Right lung (tissue), 5 donors: ENCODE results near the gene TPK1. TPM values are rescaled to one million over a fixed set of nuclear protein-coding genes. Genes with fewer than 3 reads are reported as not detected.

ENCODE experiments used
- DNase-seq, 2 donors: peaks; one replicate each; pipeline ENCODE4 v3.0.0-alpha.2; 2013
- polyA plus RNA-seq, 5 donors: library from polyadenylated mRNA; unstranded; fragments of 120-200 nt; gene quantifications; one replicate each; pipeline versions ENCODE4 v1.2.1 to v1.2.3, GENCODE V29; 2013; ENCODE audit warnings: inconsistent platforms in 1 of 5, low replicate concordance in 1 of 5; ENCODE audit not compliant: insufficient read length in 5 of 5, insufficient read depth in 1 of 5

TPK1 gene
- polyA plus RNA-seq, 5 donors = 3.2 to 6.0 (median 4.9) TPM

DNA sequence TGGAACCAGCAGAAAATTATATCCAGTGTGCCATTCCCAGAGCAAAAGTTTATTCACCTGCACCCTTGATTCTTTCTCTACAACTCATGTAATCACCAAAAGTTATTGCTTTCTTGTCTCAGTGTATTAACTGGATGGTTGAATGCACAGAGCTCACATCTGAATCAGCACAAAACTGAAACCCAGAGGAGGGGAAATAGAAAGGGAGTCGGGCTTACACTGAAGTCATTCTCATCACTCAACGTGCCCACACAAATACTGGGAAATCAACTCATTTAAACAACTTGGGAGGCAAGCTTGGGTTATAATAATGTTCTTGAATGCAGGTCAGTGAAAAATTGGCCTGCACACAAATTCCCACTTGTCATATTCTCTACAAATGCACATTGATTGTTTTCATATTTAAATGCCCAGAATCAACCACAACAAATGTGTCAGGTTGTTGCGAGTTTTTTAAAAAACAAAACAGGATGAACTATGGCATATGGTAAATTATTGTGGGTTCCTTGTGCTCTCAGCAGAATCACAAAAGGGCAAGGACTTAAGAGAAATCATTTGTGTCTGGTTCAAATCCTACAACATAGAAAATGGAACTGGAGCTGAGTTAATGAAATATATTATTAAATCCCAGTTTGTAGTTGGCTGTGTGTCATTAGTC lies 306.5 kb downstream of the TPK1 start:
- no peak for DNase-seq

DNA sequence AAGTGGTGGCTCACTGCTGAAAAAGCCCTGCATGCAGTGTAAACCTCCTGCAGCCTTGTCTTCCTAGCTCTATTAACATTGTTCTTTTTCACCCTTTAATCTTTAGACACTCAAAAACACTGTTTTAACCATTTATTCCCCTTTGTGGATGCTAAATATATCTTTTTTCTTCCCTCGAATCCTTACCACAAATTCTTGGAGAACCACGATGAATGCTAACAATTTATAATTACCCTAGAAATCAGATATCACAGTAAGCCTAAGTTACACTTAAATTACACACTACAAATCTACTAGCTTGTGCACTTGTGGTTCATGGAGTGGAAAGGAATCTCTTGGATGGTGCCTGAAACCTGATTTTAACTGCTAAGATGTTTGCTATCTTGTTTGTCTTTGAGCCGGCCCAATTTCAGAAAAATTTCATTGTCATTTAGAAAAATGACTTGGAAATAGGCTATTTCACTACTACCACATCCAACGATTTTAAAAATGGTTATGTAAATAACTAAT lies 307.3 kb downstream of the TPK1 start:
- DNase-seq = no peak

DNA sequence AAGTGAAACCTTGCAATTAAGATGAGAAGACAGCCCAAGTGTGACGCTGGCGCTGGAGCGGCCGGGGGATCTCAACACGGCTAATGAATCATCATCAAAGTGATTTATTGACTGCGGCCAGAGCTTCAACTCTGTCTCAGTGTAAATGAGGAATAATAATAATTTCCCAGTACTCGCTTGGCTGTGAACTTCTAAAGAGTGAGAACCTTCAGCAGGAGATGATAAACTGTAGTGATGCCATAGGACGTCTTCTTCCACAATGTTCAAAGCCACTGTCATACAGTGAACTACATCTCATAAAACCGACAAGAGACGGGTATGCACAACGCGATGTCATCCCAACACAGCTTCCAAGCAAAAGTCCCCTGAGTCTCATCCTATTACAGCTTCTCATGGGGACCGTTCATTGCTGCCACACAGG lies 308.8 kb downstream of the TPK1 start:
- no peak for DNase-seq

DNA sequence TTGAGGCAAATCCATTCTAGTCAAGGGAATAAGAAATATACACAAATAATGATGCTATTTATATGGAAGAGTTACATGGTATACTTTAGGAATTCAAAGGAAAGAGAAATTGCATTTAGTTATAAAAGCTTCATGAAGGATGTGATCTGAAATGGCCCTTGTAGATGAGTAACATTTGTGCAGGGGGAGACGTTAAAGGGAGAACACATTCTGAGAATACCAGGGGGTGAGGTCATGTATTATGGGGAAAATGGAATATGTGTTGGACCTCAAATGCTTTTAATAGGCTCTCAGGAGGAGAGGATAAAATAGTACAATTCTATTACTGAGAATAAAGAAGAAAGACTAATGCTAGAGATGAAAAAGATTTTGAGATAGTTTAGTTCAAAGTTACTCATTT lies 309.9 kb downstream of the TPK1 start:
- no peak for DNase-seq

DNA sequence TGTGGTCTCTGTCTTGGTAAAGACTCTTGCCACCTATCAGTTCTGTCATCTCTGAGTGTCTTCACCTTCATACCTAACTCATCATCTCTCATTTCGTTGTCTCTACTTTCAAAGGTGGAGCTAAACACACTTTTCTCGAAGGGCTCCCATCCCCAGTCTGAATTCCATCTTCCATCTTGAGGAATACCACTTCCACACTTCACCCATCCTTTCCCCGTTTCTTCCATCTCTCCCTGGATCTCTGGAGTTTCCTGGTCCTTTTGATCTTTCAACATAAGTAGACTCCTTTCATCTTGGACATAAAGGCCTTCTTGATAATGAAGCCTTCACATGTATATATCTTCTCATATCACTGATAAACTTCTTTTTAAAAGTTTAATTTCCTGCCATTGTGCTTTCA lies 311.6 kb downstream of the TPK1 start:
- DNase-seq = no peak

DNA sequence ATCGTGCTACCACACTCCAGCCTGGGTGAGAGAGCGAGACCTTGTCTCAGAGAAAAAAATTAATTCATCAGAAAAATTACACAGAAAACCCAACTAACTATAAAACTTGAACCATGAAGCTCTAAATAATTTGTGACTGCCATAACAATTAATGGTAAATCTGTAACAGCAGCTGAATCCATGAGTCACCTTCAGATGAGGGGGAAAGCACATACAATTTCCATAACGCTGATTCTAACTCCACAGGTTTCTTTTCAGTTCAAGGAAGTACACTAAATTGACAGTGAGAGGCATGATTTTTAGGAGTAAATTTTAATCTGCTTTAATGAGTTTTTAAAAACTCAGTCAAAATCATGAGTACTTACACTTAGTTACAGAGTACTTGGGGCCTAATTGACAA lies 312.2 kb downstream of the TPK1 start:
- DNase-seq = no peak

DNA sequence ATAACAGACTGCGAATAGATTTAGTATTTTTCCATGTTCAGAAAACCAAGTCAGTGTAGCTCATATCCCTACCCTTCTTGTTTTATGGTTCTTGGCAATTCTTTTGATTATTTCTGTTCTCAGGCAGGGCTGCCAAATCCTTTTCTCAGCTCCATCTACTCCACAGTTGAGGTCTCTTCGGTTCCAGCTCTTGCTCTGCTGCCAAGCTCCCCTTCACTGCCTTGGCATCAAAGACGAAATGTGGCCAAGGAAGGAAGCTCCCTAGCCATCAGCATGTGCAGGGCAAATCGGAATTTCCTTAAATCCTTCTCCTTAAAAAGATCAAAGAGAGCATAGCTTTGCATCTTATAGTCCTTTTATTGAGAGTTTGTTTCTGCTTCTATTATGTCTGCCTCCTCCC lies 315.9 kb downstream of the TPK1 start:
- peak in 1 of 2 donors; percentile 20 for DNase-seq

DNA sequence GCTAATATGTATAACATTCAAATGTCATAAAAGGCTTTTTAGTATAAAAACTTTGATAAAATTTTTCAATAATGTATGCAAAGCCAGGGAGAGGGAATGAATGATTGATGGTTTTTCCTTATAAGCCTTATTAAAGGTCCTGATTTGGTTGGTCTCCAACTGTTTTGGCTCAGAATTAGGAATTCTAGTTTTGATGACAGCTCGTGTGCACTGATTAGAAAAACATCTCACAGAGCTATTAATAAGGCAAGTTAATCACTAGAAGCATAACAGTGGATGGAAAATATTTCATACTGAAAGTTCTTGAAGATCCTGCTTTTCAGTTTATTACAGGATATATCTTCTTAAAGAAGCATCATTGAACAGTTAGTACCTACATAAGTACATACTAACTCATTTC lies 317.5 kb downstream of the TPK1 start:
- no peak for DNase-seq

DNA sequence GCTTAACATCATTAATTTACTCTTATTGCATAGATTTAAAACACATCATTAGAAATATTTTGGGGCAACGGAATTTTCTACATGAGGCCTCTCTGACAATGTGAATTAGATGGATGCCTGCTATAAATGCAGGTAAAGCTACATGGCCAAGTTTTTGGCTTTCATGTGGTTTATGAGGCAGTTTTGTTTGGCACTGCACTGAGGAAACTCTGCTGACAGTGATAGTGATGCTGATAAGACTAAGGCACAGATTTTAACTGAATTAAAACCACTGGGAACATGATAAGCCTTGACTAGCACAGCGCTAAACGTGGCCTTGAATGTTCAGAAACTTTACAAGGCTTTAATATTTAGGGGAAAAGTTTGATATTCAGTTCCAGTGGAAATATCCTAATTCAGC lies 318.1 kb downstream of the TPK1 start:
- no peak for DNase-seq

DNA sequence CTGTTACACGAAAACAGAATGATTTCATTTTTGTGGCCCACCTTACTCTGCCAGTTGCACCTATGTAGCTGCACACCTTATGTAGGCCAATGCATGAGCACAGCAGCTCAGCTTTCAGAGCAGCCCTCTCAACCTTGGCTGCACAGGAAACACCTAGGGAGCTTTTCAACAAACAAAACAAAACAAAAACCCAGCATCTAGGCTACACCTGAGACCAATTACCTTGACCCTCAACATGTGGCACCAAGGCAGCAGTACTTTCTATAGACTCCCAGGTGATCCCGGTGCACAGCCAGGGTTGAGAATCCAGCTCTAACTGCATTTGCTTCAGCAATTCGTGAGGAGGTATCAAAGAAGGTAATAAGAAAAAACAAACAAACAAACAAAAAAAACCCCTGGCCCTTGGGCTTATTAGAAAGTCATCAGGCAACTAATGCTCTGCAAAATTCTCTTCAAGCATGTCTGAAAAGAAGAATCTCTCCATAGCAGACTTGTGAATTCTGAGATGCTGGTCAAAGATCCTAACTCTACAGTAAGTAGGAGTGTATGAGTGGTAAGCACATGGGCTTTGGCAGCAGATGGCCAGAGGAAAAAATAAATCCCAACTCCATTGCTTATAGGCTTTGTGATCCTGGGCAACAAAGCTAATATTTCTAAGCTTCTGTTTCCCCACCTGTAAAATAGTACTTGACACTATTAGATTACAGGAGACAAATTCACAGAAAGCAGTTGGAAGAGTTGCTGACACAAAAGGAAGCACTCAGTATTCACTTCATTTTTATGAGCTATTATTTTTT lies 318.9 kb downstream of the TPK1 start:
- no peak for DNase-seq

DNA sequence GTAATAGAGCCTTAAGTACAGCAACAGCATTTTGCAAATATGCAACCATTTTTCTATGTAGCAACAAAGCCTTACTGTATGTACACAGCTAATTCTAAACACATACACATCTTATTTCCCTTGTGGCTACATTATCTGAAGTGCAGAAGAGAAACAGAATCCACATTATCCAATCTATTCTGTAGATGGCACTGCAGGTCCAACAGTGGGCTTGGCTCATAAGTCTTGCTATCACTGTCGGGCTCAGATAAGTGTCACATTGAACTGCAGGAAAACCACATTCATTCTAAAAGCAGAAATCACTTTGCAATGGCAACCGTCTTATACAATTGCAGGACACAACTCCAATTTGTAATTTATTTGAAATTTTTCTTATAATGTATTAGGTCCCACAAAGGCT lies 322.5 kb downstream of the TPK1 start:
- DNase-seq = peak in 1 of 2 donors; percentile 30

DNA sequence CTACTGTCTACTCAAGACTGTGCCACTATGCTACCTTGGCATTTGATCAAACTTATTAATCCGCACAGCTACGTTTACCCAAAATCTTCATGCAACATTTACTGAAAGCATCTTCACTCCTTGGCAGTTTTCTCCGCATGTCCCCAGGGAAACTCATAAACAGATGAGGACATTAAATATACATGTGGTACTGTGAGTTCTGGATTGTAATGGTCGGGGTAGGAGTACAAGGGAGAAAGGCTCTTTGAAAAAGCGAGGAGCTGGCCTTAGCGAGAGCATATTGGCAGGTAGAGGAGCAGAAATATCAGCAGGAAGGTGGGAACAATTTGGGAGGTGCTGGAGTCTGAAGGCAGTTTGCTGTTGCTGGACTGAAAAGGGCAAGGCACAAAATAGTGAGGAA lies 325.2 kb downstream of the TPK1 start:
- no peak for DNase-seq

DNA sequence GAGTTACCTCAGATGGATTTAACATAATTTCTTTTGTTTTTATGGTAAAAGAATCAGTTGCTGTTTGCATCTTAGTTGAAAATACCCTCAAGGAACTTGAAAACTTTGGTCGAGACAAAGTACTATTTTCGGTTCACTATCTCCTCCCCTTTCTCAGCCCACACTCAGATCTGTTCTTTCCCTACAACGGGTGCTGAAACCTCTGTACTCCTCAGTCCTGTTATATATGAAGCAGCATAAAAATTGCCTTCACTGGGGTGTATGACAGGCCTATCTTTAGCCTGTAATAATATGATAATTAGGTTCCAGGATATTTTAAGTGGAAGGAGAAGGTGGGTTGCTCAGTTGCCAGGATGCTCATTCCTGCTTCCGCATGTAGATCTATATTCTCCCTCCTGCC lies 327.2 kb downstream of the TPK1 start:
- no peak for DNase-seq

DNA sequence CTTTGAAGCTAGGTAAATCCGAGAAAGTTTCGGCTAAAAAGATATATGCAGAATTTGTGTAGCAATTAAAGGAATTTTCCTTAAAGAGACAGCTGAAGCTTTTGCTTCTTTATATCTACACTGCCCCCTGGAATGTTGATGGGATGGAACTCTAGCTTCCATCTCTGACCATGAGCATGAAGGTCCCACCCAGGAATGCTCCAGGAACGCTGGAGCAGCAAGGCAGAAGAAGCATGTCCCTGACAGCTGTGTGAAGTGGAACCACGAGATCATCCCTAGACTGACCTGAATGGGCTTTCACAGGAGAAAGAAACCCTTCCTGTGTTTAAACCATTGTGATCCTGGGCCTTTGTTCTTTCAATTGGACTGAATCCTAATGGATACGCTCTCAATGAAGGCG lies 332.6 kb downstream of the TPK1 start:
- DNase-seq = no peak

DNA sequence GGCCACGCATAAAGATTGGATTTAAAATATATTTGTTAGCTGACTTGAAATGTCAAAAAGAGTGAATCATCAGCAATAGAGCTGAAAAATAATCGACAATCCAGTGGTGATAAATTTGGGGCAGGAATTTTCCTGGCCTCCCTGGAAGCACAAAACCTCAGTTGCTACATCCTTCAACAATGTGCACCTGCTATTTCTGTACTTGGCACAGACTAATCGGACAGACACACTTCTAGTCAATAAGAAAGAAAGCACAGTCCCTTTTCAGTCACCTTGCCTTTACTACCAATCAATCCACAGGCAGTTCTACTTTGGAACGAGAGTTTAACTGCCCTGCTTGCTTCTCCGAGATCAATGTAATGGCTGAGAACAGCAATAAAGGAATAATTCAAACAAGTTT lies 335.6 kb downstream of the TPK1 start:
- DNase-seq = no peak

DNA sequence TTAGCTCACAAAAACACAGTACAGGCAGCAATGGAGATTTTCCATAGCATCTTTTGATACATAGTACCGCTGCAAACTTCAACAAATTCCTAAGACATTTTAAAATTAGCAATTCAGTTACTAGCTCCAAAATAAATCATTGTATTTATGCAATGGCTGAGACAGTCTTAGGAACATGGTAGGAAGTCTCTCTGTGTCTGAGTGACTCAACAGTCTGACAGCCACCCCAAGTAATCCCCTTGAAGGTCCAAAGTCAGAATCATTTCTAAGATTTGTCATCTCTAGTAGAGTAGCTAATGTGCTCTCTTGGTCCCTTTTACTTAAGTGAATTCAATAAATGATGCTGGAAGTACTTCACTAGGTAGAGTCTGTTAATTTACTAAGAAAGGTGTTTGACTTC lies 338.6 kb downstream of the TPK1 start:
- DNase-seq = no peak

DNA sequence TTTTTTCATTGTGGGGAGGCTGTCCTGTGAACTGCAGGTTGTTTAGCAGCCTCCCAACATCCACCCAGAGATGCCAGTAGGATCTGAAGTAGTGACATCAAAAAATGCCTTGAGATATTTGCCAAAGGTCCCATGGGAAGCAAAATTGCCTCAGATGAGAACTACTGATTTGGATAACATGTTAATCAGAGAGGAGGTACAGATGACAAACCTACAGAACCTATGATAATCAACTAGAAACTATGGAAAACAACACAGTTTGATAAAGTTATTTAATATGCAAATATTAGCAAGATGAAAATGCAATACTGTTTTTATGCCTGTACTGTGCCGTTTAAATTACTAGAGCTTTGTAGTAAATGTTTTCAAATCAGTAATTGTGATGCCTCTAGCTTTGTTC lies 341.5 kb downstream of the TPK1 start:
- DNase-seq = no peak

DNA sequence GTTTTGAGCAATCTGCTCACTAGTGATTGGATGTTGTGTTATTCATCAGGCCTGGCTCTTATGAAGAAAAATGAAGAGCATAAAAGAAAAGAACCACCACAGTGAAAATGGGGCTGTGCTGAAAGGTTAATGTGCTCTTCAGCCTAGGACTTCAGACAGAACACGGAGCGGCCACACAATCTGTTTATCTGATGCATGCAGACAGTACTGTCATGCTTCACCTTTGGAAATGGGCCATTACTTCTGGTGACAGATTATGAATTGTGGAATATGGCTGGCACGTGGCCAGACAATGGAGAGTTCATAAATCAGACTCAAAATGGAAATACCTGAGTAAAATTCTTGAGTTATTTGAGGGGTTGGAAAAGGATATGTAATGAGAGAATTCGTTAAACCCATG lies 346.3 kb downstream of the TPK1 start:
- DNase-seq = no peak

DNA sequence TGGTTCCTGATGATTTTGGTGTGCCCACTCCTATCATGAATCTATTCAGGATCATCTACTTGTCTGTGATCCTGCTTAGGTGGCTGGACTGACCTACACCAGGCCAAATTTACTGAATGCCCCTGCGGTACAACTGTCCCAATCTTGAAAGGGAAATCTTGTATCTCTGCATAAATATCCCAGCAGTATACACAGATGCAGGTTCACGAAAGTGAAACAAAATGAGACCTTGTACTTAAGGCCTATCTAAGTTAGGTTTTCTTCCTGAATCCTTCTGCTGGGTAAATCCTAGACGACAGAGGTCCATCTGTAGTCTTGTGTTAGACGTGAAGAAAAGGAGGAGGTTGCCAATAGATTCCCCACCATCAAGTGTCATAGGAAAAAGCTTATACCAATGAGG lies 346.9 kb downstream of the TPK1 start:
- no peak for DNase-seq

DNA sequence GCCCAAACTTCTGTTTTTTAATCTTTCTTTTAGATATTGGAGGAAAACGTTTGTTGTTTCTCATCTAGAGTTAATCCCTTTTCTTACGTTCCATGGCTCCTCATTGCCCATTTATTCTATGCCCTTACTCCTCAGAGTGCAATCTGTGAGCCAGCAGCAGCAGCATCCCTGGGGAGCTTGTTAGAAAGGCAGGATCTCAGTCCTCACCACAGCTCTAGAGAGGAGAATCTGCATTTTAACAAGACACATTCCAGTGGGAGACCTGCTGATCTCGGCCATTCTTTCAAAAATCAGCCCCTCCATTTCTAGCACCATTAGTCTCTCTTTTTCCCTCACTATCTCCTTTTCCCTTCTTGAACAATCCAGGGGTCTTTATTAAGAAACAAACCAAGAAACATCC lies 348.0 kb downstream of the TPK1 start:
- no peak for DNase-seq

DNA sequence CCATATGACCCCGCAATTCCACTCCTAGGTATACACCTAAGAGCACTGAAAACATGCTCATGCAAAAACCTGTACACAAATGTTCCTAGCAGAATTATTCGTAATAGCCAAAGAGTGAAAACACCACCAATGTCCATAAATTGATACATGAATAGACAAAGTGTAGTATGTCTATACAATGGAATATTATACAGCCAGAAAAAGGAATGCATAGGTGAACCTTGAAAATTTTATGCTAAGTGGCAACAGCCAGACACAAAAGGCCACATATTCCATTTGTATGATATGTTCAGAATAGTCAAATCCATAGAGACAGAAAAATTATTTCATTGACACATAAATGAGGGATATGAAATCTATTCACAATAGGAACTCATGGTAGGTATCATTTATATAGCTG lies 351.4 kb downstream of the TPK1 start:
- DNase-seq = no peak

DNA sequence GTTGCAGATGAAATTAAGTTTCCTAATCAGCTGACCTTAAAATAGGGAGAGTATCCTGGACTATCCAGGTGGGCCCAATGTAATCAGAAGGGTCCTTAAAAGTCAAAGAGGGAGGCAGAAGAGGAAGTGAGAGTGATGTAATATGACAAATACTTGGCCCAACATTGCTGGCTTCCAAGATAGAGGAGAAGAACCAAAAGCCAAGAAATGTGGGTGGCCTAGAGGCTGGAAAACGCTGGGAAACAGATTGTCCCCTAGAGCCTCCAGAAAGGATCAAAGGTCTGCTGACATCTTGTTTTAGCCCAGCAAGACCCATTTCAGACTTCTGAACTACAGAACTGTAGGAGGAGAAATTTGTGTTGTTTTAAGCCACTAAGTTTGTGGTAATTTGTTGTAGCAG lies 352.7 kb downstream of the TPK1 start:
- DNase-seq = no peak

DNA sequence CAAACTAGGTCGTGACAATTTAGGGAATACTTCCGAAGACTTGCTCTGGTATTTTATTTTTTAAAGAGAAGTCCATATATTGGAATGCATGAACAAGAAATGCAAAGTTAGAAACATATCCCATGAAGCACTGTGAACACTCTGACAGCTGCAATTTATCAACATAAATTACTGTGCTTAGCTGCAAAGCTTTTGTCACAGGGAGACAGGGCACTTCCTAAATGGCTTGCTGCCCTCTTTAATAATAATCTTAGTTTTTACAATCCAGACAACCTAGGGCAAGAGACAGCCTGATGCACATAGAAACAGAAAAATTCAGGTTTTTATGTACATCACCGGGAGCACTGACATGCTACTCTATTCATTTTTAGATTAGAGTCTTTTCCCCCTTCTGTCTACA lies 354.0 kb downstream of the TPK1 start:
- no peak for DNase-seq

DNA sequence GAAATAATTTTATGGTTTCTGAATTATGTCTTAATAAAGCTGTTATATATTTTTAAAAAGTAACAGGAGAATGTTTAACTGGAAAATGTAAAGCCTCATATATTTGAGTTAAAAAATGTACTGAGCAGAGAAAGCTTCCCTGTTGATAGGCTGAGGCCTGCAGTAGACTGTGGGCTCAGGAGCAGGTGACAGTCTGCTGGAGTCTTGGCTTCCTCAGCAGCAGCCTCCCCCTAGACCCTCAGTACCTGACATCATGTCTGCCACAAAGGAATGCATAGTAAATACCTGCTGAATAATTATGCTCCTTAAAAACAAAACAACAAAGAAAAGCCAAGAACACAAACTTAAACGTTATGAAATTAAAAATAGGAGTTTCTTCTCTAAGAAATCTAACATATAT lies 358.5 kb downstream of the TPK1 start:
- no peak for DNase-seq
